ENCODE measurements around the gene MRPL49. TPM values are rescaled to one million over a fixed set of nuclear protein-coding genes. Genes with fewer than 3 reads are reported as not detected.
"Not testable (repeated sequence)": the region's sequence is repeated elsewhere in the genome, so short reads cannot be mapped to it uniquely, and the experiment has no call there.

The MRPL49 gene
- total RNA-seq, 1 donor: 41.6 TPM

- peaks cover 36% of the 10 kb centered on the region for H3K79me2 ChIP-seq (ENCODE audit: insufficient read depth, low read length)
- peaks cover 23% of the 10 kb centered on the region for H4K20me1 ChIP-seq (ENCODE audit: insufficient read depth, low read length)
Observed at GRCh38 chr11:65136515-65137096, 14.5 kb downstream of the MRPL49 start.

DNA sequence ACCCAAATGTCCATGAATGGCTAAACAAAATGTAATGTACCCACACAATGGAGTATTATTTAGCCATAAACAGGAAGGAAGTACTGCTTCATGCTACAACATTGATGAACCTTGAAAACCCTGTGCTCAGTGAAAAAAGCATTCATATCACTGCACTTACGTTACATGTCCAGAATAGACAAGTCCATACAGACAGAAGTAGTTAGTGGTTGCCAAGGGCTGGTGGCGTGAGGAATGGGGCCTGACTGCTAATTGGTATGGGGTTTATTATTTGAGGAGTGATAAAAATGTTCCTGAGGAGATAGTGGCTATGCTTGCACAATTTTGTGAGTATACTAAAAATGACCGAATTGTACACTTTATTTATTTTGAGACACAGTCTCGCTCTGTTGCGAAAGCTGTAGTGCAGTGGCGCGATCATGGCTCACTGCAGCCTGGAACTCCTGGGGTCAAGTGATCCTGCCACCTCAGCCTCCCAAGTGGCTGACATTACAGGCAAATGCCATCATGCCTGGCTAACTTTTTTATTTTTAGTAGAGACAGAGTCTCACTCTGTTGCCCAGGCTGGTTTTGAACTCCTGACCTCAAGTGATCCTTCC lies 19.9 kb downstream of the MRPL49 start:
- no peak overlapping the region for H3K4me3 ChIP-seq (ENCODE audit: insufficient read depth, low read length)
- no peak overlapping the region for H3K27ac ChIP-seq (ENCODE audit: low read depth, low read length)
- no peak for TF ChIP-seq CTCF (IDR thresholded peaks at IDR 0.05; ENCODE audit: extremely low read depth, low read depth, low read length)
- no peaks in the 10 kb centered on the region for H3K4me1 ChIP-seq (ENCODE audit: insufficient read depth, low read length)
- H4K20me1 ChIP-seq (ENCODE audit: insufficient read depth, low read length): no peaks in the 10 kb centered on the region
- H3K27me3 ChIP-seq (ENCODE audit: insufficient read depth, low read length): peaks cover 22% of the 10 kb centered on the region
- no peaks in the 10 kb centered on the region for H3K36me3 ChIP-seq (ENCODE audit: insufficient read depth, low read length)
- DNase-seq (ENCODE audit: insufficient read length, low spot score, missing footprints): no peak
- H3K4me2 ChIP-seq (ENCODE audit: insufficient read depth, low read length): no peak overlapping the region
- H3K9me3 ChIP-seq (ENCODE audit: low read depth, low read length): no peaks in the 10 kb centered on the region
- H2AFZ ChIP-seq (ENCODE audit: low read length): no peak overlapping the region
- H3K79me2 ChIP-seq (ENCODE audit: insufficient read depth, low read length): no peaks in the 10 kb centered on the region

More at GRCh38 chr11:65136515-65137096, 14.5 kb downstream of the MRPL49 start:
- no peak for DNase-seq (ENCODE audit: insufficient read length, low spot score, missing footprints)
- no peak for TF ChIP-seq CTCF (IDR thresholded peaks at IDR 0.05; ENCODE audit: extremely low read depth, low read depth, low read length)
- Histone ChIP-seq H3K4me2 (ENCODE audit: insufficient read depth, low read length) (no peak overlapping the region), H2AFZ (ENCODE audit: low read length) (no peak overlapping the region), H3K4me3 (ENCODE audit: insufficient read depth, low read length) (no peak overlapping the region), H3K27me3 (ENCODE audit: insufficient read depth, low read length) (peaks cover 6% of the 10 kb centered on the region), H3K36me3 (ENCODE audit: insufficient read depth, low read length) (peaks cover 13% of the 10 kb centered on the region), H3K27ac (ENCODE audit: low read depth, low read length) (no peak overlapping the region), H3K9me3 (ENCODE audit: low read depth, low read length) (no peaks in the 10 kb centered on the region), H3K4me1 (ENCODE audit: insufficient read depth, low read length) (peaks cover 18% of the 10 kb centered on the region)

DNA sequence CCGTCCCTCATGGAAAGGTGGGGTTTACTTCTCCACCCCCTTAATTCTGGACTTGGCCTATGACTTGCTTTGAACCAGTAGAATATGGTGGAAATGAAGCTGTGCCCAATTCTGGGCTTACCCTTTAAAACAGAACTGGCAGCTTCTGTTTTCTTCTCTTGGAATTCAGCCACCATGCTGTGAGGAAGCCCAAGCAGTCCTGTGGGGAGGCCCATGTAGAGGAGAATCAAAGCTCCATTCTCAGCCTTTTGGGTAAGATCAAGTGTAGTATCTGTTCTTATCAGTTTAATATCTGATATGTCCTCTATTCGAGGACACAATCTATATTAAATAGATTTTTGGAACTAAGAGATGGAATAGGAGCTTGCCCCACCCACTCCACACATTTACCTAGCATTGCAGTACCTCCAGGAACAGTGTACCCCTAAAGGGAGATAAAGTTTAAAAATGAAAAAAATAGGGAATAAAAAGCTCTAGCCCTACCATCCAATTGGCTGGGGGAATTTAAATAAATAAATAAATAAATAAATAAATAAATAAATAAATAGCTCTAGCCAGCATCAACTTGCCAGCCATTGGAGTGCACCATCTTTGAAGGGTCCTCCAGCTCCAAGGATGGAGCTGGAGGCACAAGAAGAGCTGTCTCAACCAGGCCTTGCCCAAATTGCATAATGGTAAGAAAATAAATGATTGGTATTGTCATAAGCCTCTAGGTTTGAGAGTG lies 25.4 kb downstream of the MRPL49 start:
- Histone ChIP-seq H3K4me1 (ENCODE audit: insufficient read depth, low read length) (peaks cover 16% of the 10 kb centered on the region), H2AFZ (ENCODE audit: low read length) (no peak overlapping the region), H4K20me1 (ENCODE audit: insufficient read depth, low read length) (no peaks in the 10 kb centered on the region), H3K79me2 (ENCODE audit: insufficient read depth, low read length) (no peaks in the 10 kb centered on the region), H3K4me3 (ENCODE audit: insufficient read depth, low read length) (no peak overlapping the region), H3K36me3 (ENCODE audit: insufficient read depth, low read length) (no peaks in the 10 kb centered on the region), H3K27me3 (ENCODE audit: insufficient read depth, low read length) (peaks cover 12% of the 10 kb centered on the region), H3K27ac (ENCODE audit: low read depth, low read length) (no peak overlapping the region), H3K9me3 (ENCODE audit: low read depth, low read length) (no peaks in the 10 kb centered on the region), H3K4me2 (ENCODE audit: insufficient read depth, low read length) (no peak overlapping the region)
- TF ChIP-seq CTCF (IDR thresholded peaks at IDR 0.05; ENCODE audit: extremely low read depth, low read depth, low read length): no peak
- no peak for DNase-seq (ENCODE audit: insufficient read length, low spot score, missing footprints)

DNA sequence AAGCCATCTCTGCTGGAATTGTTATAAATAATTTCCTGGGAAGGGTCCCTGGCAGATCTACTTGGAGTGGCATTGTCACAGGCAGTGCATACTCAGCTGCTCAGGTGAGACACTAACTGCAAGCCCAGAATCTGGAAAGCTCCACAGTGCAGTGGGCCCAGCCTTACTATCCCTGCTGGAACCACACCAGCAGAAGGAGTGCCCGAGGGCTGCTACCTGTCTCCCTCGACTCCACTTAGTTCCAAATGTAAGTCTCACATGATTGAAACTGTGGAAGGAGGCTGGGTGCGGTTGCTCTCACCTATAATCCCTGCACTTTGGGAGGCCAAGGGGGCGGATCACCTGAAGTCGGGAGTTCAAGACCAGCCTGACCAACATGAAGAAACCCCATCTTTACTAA lies 26.5 kb downstream of the MRPL49 start:
- H3K27me3 ChIP-seq (ENCODE audit: insufficient read depth, low read length): peaks cover 11% of the 10 kb centered on the region
- no peak overlapping the region for H3K4me2 ChIP-seq (ENCODE audit: insufficient read depth, low read length)
- no peaks in the 10 kb centered on the region for H3K9me3 ChIP-seq (ENCODE audit: low read depth, low read length)
- no peaks in the 10 kb centered on the region for H3K36me3 ChIP-seq (ENCODE audit: insufficient read depth, low read length)
- DNase-seq (ENCODE audit: insufficient read length, low spot score, missing footprints): no peak
- H3K4me1 ChIP-seq (ENCODE audit: insufficient read depth, low read length): peaks cover 21% of the 10 kb centered on the region
- TF ChIP-seq CTCF (IDR thresholded peaks at IDR 0.05; ENCODE audit: extremely low read depth, low read depth, low read length): no peak
- no peaks in the 10 kb centered on the region for H4K20me1 ChIP-seq (ENCODE audit: insufficient read depth, low read length)
- no peak overlapping the region for H3K4me3 ChIP-seq (ENCODE audit: insufficient read depth, low read length)
- H3K79me2 ChIP-seq (ENCODE audit: insufficient read depth, low read length): no peaks in the 10 kb centered on the region
- H2AFZ ChIP-seq (ENCODE audit: low read length): no peak overlapping the region
- H3K27ac ChIP-seq (ENCODE audit: low read depth, low read length): no peak overlapping the region

DNA sequence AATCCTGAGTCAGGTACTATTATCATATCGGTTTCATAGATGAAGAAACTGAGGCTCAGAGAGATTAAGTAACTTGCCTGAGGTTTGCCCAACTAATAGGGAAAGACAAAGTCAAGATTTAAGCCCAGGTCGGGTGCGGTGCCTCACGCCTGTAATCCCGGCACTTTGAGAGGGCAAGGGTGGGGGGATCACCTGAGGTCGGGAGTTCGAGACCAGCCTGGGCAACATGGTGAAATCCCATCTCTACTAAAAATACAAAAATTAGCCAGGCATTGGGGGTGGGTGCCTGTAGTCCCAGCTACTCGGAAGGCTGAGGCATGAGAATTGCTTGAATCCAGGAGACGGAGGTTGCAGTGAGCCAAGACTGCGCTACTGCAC lies 28.0 kb downstream of the MRPL49 start:
- not testable (repeated sequence) for H3K79me2 ChIP-seq (ENCODE audit: insufficient read depth, low read length); H4K20me1 ChIP-seq (ENCODE audit: insufficient read depth, low read length); DNase-seq (ENCODE audit: insufficient read length, low spot score, missing footprints); H3K9me3 ChIP-seq (ENCODE audit: low read depth, low read length); H2AFZ ChIP-seq (ENCODE audit: low read length); H3K36me3 ChIP-seq (ENCODE audit: insufficient read depth, low read length); H3K27me3 ChIP-seq (ENCODE audit: insufficient read depth, low read length)
- peak overlapping the region; percentile 13 for H3K4me3 ChIP-seq (ENCODE audit: insufficient read depth, low read length)
- peak overlapping the region; percentile 47 for H3K27ac ChIP-seq (ENCODE audit: low read depth, low read length)
- peaks cover 21% of the 10 kb centered on the region for H3K4me1 ChIP-seq (ENCODE audit: insufficient read depth, low read length)
- H3K4me2 ChIP-seq (ENCODE audit: insufficient read depth, low read length): peak overlapping the region; percentile 68

Data from osteoblast (primary cell).